Common myeloid progenitor, CD34-positive (primary cell): ENCODE results near the gene CELF5.

ENCODE experiments used
- CTCF ChIA-PET: fragments of 350-600 bp; sonication (Branson Sonifier 250); formaldehyde crosslinking; loops from one replicate; lab custom pipeline; 2021; ENCODE audit warnings: antibody characterized with exemption; lab: Charles Lee
- POLR2A ChIA-PET: fragments of 350-600 bp; sonication (Branson Sonifier 250); formaldehyde crosslinking; loops from one replicate; lab custom pipeline; 2021; ENCODE audit warnings: antibody characterized with exemption; lab: Charles Lee
- DNase-seq, 3 donors: peaks; one replicate each; pipeline versions ENCODE4 v3.0.0 to v3.0.0-alpha.2; 2013
- H3K27ac ChIP-seq, 2 experiments: 1 replicate in 1 of 2; 2 replicates in 1 of 2; pipeline ENCODE4 v1.7.0; 2013; ENCODE audit warnings: inconsistent platforms in 2 of 2, low read length in 2 of 2, mild to moderate bottlenecking in 2 of 2, low read depth in 1 of 2, moderate library complexity in 1 of 2; ENCODE audit not compliant: severe bottlenecking in 2 of 2, insufficient read depth in 1 of 2, poor library complexity in 1 of 2
- H3K27me3 ChIP-seq, 5 experiments: replicated peaks in 2 of 5; 1 replicate in 3 of 5; 2 replicates in 2 of 5; pipeline versions ENCODE4 v1.6.1 to v1.7.0; 2013; ENCODE audit warnings: low read length in 4 of 5, mild to moderate bottlenecking in 2 of 5, moderate library complexity in 2 of 5, inconsistent platforms in 1 of 5; ENCODE audit not compliant: insufficient read depth in 5 of 5, control insufficient read depth in 4 of 5
- H3K36me3 ChIP-seq, 4 experiments: 1 replicate in 2 of 4; 2 replicates in 2 of 4; pipeline versions ENCODE4 v1.6.1 to v1.7.0; 2013; ENCODE audit warnings: low read length in 3 of 4, control low read depth in 1 of 4, mild to moderate bottlenecking in 1 of 4; ENCODE audit not compliant: control insufficient read depth in 4 of 4, insufficient read depth in 4 of 4
- H3K4me1 ChIP-seq, 4 experiments: 1 replicate in 3 of 4; 2 replicates in 1 of 4; pipeline versions ENCODE4 v1.6.1 to v1.7.1; 2013; ENCODE audit warnings: low read length in 3 of 4, mild to moderate bottlenecking in 3 of 4, control low read depth in 1 of 4, inconsistent platforms in 1 of 4, moderate library complexity in 1 of 4; ENCODE audit not compliant: control insufficient read depth in 4 of 4, insufficient read depth in 4 of 4; ENCODE audit errors: control extremely low read depth in 1 of 4
- H3K4me3 ChIP-seq, 7 experiments: 1 replicate in 4 of 7; 2 replicates in 3 of 7; pipeline versions ENCODE4 v1.5.1 to v1.7.0; 2013; ENCODE audit warnings: mild to moderate bottlenecking in 7 of 7, low read length in 6 of 7, moderate library complexity in 6 of 7, inconsistent platforms in 2 of 7, low read depth in 2 of 7, control low read depth in 1 of 7; ENCODE audit not compliant: insufficient read depth in 4 of 7, control insufficient read depth in 1 of 7; ENCODE audit errors: extremely low read depth in 1 of 7
- H3K9me3 ChIP-seq, 5 experiments: 1 replicate in 4 of 5; 2 replicates in 1 of 5; pipeline versions ENCODE4 v1.6.1 to v1.7.1; 2013; ENCODE audit warnings: low read length in 4 of 5, mild to moderate bottlenecking in 2 of 5, inconsistent platforms in 1 of 5, low read depth in 1 of 5, moderate library complexity in 1 of 5; ENCODE audit not compliant: control insufficient read depth in 4 of 5, insufficient read depth in 2 of 5; ENCODE audit errors: control extremely low read depth in 1 of 5
- WGBS: methylation state at CpG from one replicate; pipeline ENCODE4 v1.1.5; 2013; ENCODE audit not compliant: insufficient coverage; 5-methylcytosine and 5-hydroxymethylcytosine counted together

Gene CELF5

GRCh38 chr19:3225169-3225485, 666 bp downstream of the CELF5 start:
- CTCF ChIA-PET: no interaction called here
- no peak for DNase-seq
- POLR2A ChIA-PET: no interaction called here
- 5% methylated on average over 4 of the region's 9 CpGs for WGBS
- H3K4me1 ChIP-seq: peaks cover 0 to 8% (median 1%) of the 10 kb centered on the region in 4 experiments
- H3K27ac ChIP-seq: no peak overlapping the region
- no peaks in the 10 kb centered on the region for H3K9me3 ChIP-seq
- no peaks in the 10 kb centered on the region for H3K36me3 ChIP-seq
- H3K4me3 ChIP-seq: no peak overlapping the region
- peaks cover 0 to 64% (median 20%) of the 10 kb centered on the region in 5 experiments for H3K27me3 ChIP-seq

GRCh38 chr19:3225677-3226093, 1.2 kb downstream of the CELF5 start:
- no peak overlapping the region for H3K27ac ChIP-seq
- DNase-seq: no peak
- peaks cover 0 to 8% (median 1%) of the 10 kb centered on the region in 4 experiments for H3K4me1 ChIP-seq
- peaks cover 0 to 68% (median 25%) of the 10 kb centered on the region in 5 experiments for H3K27me3 ChIP-seq
- H3K4me3 ChIP-seq: no peak overlapping the region
- POLR2A ChIA-PET: no interaction called here
- H3K9me3 ChIP-seq: no peaks in the 10 kb centered on the region
- CTCF ChIA-PET: no interaction called here
- no peaks in the 10 kb centered on the region for H3K36me3 ChIP-seq
- 55% methylated on average over 8 of the region's 16 CpGs for WGBS

- H3K27me3 ChIP-seq: peaks cover 0 to 74% (median 28%) of the 10 kb centered on the region in 5 experiments
- H3K4me1 ChIP-seq: peaks cover 0 to 8% (median 1%) of the 10 kb centered on the region in 4 experiments
- WGBS: 87% methylated on average over 12 of the region's 12 CpGs
- DNase-seq: no peak
- H3K9me3 ChIP-seq: no peaks in the 10 kb centered on the region
- no peaks in the 10 kb centered on the region for H3K36me3 ChIP-seq
- ChIA-PET CTCF (no interaction called here), POLR2A (no interaction called here)
- H3K27ac ChIP-seq: no peak overlapping the region
- no peak overlapping the region for H3K4me3 ChIP-seq
Measured at GRCh38 chr19:3227054-3227626, 2.7 kb downstream of the CELF5 start.

GRCh38 chr19:3229346-3229743, 4.9 kb downstream of the CELF5 start:
- ChIA-PET CTCF (interaction anchor here (0.8 to 2.2 kb wide), 4 partner anchors 9 to 46 kb away, joined by 3 to 6 read pairs (median 5); no protein-coding TSS in a partner anchor), POLR2A (no interaction called here)
- no peaks in the 10 kb centered on the region for H3K36me3 ChIP-seq
- no peaks in the 10 kb centered on the region for H3K9me3 ChIP-seq
- DNase-seq: no peak
- 60% methylated on average over 6 of the region's 9 CpGs for WGBS
- H3K4me3 ChIP-seq: no peak overlapping the region
- H3K27me3 ChIP-seq: peaks cover 0 to 66% (median 22%) of the 10 kb centered on the region in 5 experiments
- H3K4me1 ChIP-seq: peaks cover 0 to 6% (median 1%) of the 10 kb centered on the region in 4 experiments
- no peak overlapping the region for H3K27ac ChIP-seq

GRCh38 chr19:3229888-3230496, 5.5 kb downstream of the CELF5 start:
- DNase-seq: no peak
- no peak overlapping the region for H3K4me3 ChIP-seq
- H3K27ac ChIP-seq: no peak overlapping the region
- no peaks in the 10 kb centered on the region for H3K9me3 ChIP-seq
- ChIA-PET CTCF (interaction anchor here (0.8 to 2.2 kb wide), 5 partner anchors 16 to 45 kb away, joined by 4 to 6 read pairs (median 4); no protein-coding TSS in a partner anchor), POLR2A (interaction anchor here (0.5 kb wide), 1 partner anchor 59 kb away, joined by 3 read pairs; no protein-coding TSS in a partner anchor)
- no peaks in the 10 kb centered on the region for H3K36me3 ChIP-seq
- 71% methylated on average over 1 of the region's 4 CpGs for WGBS
- H3K27me3 ChIP-seq: peaks cover 0 to 66% (median 22%) of the 10 kb centered on the region in 5 experiments
- H3K4me1 ChIP-seq: peaks cover 0 to 4% (median 1%) of the 10 kb centered on the region in 4 experiments

GRCh38 chr19:3231288-3231687, 6.8 kb downstream of the CELF5 start:
- ChIA-PET CTCF (interaction anchor here (1.3 to 1.6 kb wide), 2 partner anchors 22 to 37 kb away, joined by 4 to 5 read pairs; no protein-coding TSS in a partner anchor), POLR2A (no interaction called here)
- Histone ChIP-seq H3K27ac (no peak overlapping the region), H3K27me3 (peaks cover 0 to 54% (median 22%) of the 10 kb centered on the region in 5 experiments), H3K4me1 (peaks cover 0 to 4% (median 1%) of the 10 kb centered on the region in 4 experiments), H3K4me3 (no peak overlapping the region), H3K9me3 (no peaks in the 10 kb centered on the region), H3K36me3 (no peaks in the 10 kb centered on the region)
- DNase-seq: no peak
- 100% methylated on average over 1 of the region's 1 CpG for WGBS

GRCh38 chr19:3233116-3233515, 8.7 kb downstream of the CELF5 start:
- Histone ChIP-seq H3K27ac (no peak overlapping the region), H3K9me3 (no peaks in the 10 kb centered on the region), H3K4me3 (no peak overlapping the region), H3K27me3 (peaks cover 0 to 36% (median 19%) of the 10 kb centered on the region in 5 experiments), H3K36me3 (no peaks in the 10 kb centered on the region), H3K4me1 (peaks cover 0 to 2% (median 1%) of the 10 kb centered on the region in 4 experiments)
- CTCF ChIA-PET: interaction anchor here (0.5 kb wide), 1 partner anchor 130 kb away, joined by 3 read pairs; no protein-coding TSS in a partner anchor
- POLR2A ChIA-PET: no interaction called here
- WGBS: 73% methylated on average over 2 of the region's 4 CpGs
- DNase-seq: no peak
